GM18508 (cell line): ENCODE data around the gene PLAC1.

Source experiments
- ATAC-seq: cut with Tn5 transposase; IDR thresholded peaks from one replicate; pipeline ENCODE4 v1.9.1; 2021; ENCODE audit warnings: moderate number of reproducible peaks; ENCODE audit not compliant: insufficient read depth, unreplicated experiment

PLAC1 gene

DNA sequence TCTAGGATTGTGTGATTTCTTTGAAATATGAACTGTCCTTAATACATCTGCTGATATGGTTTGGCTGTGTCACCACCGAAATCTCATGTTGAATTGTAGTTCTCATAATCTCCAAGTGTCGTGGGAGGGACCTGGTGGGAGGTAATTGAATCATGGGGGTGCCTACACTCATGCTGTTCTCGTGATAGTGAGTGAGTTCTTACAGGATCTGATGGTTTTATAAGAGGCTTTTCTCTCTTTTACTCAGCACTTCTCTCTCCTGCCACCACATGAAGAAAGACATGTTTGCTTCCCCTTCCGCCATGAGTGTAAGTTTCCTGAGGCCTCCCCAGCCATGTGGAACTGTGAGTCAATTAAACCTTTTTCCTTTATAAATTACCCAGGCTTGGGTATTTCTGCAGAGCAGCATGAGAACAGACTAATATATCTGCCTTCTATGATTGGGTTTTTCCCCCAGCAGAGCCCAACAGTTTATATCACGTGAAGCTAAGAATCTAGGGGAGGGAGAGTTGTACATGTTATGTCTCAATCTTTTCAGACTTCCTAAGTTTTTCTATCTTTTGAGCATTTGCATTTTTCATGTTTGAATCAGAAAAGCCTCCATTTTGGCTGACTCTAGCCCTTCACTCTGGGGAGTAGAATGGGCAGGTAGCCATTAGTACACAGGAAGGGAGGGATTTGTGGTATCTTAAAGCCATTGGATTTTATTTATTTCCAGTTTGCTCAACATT lies 58.9 kb downstream of the PLAC1 start:
- ATAC-seq = no peak

DNA sequence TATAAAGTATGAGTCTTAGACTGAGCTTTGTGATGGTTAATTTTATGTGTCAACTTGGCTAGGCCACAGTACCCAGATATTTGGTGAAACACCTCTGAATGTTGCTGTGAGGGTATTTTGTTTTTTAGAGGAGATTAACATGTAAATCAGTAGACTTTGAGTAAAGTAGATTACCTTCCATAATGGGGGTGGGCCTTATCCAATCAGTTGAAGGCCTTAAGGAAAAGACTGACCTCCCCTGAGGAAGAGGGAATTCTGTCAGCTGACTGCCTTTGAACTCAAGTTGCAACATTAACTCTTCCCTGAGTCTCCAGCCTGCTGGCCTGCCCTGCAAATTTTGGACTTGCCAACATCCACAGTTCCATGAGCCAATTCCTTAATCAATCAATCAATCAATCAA lies 66.0 kb downstream of the PLAC1 start:
- no peak for ATAC-seq

DNA sequence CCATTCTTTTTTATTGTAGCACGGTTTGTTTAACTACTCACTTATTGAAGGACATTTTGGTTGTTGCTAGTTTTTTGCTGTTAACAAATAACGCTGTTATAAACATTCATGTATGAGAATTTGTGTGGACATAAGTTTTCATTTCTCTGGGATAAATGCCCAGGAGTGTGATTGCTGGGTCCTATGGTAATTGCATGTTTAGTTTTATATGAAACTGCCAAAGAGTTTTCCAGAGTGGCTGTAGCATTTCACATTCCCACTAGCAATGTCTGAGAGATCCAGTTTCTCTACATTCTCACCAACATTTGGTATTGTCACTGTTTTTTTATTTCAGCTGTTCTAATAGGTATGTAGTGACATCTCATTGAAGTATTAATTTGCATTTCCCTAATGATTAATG lies 66.8 kb downstream of the PLAC1 start:
- no peak for ATAC-seq

DNA sequence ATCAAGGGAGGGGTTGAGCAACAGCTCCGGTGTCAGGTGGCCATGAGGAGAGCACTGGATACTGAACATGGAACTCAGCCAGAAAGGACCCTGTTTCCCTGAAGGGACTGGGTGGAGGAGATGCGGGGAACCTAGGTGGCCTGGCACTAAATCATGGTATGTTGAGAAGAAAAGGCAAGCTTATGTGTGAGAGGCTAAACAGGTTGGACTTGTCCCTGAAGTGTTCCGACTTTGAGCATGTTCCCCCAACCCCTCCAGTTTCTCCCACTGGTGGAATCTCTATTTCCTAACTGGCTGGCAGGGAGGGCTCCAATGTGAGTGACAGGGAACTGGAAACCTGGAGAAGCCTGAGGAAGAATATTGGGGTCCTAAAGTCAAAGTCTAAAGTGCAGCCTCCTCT lies 69.5 kb downstream of the PLAC1 start:
- no peak for ATAC-seq

DNA sequence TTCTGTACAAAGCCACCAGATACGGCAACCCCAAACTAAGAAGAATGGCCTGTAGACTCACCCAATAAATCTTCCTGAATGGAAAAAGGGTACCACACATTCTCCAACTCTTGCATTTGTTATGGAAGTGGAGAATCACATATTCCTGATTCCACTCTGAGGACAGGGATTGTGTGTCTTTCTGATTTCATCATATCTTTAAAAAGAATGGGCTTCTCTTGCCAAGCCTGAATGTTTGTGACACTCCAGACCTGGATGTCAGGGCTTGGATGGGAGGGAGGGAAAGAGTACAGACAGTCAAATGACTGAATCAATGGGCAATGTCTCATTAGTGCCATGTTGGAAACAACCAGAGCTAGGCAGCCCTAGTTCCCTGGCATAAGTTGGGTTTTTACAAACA lies 77.4 kb downstream of the PLAC1 start:
- no peak for ATAC-seq

DNA sequence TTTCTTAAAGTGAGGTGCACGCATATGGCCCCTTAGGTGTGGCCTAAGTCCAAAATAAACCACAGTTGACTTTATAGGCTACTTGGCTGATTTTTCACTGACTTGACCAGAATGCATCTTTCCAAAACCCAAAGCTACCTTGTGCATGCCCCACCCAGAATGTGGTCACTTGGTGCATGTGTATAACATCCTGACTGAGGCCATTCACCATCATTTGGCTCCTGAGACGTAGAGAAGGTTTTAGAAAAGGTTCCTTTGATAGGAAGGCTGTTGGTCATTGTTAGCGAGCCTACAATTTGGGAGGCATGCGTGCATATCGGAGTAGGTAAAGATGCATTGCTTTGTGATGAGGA lies 84.6 kb downstream of the PLAC1 start:
- no peak for ATAC-seq

DNA sequence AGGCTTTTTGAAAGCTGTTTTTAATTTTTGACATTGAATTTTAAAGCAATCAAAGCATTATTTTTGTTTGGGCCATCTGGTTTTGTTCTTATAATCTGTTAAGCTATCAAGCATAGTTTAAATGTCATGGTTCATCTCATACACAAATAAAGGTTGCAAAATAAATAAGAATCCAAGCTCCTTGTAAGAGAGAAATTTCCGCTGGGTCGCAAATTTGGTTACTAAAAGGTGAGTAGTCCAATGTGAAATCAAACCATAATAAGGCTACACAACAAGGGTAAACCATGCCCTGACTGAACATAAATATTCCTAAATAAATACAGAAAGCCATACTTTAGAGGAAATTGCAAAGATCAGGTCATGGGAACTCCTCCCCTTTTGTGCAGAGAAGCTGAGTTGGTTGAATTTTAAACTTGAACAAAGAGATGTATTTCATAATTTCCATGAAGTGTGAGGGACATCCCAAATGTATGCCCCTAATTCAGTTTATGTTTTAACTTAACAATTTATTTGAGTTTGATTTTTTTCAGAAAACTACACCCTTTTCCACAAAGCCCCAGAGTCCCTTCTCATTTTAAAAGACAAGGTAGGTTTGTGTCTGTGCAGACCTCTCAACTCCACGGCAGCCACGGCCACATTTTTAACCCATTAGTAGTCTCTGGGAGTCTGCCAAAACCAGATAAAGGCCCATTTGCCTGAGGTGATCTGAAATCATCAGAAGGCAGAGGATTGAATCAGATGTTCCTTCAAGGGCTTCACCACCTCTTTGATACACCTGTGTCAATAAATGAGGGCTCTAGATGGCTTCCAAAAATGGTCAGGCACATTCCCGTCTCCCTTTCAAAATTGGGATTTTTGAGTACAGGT lies 85.2 kb downstream of the PLAC1 start:
- ATAC-seq = no peak

DNA sequence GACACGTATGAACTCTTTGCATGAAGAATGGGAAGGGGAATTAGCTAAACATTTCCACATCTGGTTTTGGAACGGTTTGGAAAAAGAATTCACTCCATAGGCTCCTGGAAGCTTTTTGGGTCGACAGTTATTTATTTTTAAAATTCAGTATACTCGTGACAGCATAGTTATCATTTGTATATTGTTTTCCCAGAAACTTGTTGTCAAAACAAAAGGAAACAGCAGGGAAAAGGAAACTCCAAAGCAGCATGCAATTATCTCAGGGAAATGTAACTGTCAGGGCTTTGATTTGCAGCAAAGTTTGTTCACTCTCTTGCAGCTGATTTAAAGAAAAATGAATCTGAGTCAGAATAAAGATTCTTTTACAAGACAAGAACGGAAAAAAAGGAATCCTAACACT lies 86.5 kb downstream of the PLAC1 start:
- ATAC-seq = no peak

DNA sequence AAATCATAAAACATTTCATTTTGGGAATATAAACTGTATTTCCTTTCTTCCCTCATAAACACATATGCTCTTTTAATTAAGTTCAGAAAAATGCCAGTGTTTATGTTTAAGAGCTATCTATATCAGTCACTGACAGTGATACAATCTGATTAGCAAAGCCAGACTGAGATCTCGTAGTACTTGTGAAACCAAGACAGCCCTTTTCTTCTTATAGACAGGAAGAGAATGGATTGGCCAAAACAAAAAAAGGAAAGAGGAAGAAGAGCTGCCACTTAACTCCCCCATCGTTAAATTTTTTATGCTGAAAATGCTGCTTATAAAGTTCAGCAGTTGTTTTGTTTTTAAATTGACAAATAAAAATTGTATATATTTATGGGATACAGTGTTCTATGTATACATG lies 87.4 kb downstream of the PLAC1 start:
- no peak for ATAC-seq

DNA sequence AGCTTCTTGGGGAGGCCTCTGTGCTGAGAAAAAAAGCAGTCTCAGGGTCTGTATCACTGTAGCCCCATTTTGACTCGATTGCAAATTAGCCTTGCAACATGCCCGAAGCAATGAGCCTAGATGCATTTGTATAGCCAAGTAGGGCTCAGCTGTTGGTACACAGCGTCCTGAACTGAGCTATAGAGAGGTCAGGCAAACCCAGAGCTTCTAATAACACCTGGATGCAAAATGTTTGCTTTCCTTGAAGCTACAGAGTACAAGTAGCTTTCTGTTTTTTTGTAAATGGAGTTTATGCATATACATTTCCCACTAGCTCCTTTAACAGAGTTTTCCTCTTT lies 87.8 kb downstream of the PLAC1 start:
- ATAC-seq = no peak

DNA sequence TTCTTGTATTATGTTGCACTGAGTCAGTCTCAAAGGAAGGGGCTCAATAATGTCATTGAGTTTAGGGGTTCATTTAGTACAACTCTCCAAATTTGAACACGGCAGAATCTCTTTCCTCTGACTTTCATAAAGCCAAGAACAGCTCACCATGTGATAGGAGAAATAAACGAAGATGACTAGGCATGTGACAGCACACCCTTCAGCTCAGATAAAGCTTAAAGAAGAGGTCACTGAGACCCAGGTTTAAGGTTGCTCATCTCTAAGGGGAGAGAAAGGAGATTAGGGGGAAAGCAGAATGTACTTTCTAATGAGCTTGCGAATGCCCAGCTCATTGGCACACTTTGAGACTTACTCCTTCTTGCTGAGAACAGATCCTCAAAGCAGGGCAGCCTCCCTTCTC lies 89.0 kb downstream of the PLAC1 start:
- ATAC-seq = no peak

DNA sequence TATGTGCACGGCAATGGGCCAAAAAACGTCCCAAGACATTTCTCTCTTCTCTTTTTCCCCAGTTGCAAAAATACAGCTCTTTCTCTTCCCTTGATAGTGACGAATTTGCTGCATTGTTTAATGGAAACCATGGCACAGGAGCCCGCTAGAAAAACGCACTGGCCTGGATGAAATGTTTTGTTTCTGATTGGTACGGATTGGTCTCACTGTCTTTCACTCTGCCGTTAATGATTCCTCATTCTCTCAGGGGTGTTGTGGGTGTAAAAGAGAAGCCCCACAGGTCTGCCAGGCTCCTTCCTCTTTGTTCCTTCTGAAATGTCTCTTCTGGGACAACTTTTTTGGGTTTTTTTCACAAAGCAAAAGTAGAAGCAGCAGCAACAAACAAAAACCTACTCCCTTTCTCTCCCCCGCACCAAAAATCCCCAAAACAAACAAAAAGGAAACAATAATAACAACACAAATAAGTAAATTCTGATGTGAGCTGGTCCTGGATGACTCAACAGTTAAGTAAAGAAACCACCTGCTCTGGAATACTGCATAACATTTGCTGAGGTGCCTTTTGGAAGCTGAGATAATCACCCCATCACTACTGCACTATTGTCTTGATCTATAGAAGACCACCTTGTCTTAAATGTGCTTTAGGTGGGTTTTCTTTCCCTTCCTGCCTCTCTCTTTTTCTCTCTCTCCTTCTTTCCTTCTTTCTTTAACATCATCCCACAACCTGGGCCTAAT lies 89.8 kb downstream of the PLAC1 start:
- ATAC-seq = no peak

DNA sequence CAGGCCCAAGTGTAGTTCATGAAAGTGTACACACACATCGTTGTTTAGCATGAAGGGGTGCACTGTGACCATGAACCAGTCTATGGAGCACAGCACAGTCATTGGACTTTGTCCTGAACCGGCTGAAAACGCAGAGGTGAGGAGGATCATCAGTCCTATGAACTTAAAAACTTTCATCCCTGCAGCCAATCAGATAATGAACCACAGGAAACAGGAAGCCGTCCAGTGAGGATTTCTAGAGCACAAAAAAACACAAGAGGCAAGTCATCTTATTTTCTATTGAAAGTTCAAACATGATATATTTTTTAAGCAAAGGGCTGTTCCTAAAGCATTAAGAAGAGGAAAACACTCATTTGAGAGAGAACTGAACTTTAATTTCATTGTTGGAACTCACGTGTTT lies 91.8 kb downstream of the PLAC1 start:
- ATAC-seq = no peak

DNA sequence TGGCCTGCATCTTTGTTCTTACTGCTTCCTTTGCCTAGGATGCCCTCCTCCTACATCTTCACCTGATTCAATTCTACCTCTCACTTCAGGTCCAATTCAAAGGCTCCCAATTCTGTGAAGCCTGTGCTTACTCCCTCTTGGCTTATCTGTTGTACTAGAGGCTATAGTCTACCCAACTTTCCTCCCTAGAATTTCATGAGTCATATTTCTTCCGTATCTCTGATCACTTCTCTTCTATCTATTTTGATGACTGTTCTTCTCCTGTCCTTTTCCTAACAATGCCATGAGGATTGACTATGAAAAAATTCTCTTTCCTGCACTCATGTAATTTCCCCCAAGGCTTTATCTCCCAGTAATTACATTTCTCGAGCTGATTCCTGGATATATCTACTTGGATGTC lies 96.3 kb downstream of the PLAC1 start:
- ATAC-seq = no peak

DNA sequence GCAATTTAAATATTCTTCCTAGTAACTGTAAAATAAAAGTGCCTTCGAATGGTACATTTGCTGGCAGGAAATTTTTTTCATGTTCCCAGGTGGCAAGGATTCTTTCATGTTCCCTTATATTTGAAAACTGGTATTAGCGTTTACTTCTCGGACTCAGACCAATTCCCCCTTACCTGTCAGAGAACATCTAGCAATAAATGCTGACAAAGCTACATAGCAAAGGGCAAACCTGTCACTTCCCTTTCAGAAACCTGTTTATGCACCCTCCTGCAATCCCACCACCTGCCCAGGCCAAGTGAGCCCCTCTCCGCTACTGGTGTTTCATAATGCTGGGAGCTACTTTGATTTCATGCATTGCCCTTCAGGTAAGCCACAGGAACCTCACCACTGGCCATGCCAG lies 100.1 kb downstream of the PLAC1 start:
- no peak for ATAC-seq

DNA sequence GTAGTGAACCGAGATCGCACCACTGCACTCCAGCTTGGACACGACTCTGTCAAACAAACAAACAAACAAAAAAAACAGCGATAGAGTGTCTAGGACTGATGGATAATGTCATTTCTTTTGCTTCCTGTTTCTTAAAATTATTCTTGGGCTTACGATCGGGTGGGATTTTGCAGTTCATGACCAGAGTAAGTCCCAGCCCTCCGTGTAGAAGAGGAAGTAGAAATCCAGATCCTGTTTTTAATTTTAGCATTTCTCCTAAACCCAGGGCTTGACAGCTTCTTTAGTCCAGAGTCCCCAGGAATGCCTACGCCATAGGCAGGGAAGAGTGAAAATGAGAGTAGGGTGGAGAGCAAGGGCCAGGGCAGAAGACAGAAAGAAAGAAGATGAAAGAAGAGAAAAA lies 104.0 kb downstream of the PLAC1 start:
- ATAC-seq = no peak

DNA sequence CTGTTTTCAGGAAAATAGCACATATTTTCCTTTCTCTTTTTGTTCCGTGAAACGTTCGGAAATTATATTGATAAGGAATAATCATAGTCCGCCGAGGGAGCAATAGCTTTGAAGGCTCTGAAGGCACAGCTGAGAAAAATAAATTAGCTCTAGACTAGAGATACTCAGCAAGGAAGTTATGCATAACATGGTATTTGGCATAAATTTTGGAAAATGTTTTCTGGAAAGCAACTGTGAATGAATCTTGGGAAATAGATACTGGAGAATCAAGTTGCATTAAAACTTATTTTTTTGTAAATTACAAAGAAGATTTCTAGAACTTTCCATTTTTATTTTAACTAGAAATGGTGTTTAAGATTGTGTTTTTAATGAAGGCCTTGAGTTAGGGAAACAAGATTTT lies 105.9 kb downstream of the PLAC1 start:
- no peak for ATAC-seq

DNA sequence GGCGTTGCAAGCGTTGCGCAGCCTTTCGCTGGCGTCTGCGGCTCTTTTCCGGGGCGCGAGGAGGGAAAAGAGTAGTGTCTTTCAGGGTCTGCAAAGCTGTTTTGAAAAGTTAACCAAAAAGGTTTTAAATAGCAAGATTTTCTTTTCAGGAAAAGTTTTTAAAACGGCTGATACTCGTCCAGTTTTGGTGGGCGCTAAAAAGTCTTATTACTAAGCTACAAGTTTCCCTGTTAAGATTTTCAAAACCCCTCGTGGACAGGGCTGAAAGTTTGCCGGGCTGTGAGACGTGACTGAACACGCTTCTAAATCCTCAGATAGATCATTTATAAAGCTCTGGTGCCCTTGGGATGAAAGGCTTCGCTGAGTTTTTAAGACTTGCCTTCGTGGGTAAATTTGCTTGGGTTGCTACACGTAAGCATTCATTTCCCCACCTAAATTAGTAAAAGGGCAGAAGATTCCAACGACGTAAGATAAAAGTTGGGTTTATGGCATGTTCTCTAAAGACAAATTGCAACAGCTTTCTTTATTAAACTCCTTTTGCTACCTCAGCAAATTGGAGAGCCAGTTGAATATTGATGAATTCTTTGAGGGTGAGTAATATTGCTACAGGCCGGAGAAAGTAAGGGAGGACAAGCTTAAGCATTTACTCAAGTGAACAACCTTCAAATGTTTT lies 106.8 kb downstream of the PLAC1 start:
- no peak for ATAC-seq

DNA sequence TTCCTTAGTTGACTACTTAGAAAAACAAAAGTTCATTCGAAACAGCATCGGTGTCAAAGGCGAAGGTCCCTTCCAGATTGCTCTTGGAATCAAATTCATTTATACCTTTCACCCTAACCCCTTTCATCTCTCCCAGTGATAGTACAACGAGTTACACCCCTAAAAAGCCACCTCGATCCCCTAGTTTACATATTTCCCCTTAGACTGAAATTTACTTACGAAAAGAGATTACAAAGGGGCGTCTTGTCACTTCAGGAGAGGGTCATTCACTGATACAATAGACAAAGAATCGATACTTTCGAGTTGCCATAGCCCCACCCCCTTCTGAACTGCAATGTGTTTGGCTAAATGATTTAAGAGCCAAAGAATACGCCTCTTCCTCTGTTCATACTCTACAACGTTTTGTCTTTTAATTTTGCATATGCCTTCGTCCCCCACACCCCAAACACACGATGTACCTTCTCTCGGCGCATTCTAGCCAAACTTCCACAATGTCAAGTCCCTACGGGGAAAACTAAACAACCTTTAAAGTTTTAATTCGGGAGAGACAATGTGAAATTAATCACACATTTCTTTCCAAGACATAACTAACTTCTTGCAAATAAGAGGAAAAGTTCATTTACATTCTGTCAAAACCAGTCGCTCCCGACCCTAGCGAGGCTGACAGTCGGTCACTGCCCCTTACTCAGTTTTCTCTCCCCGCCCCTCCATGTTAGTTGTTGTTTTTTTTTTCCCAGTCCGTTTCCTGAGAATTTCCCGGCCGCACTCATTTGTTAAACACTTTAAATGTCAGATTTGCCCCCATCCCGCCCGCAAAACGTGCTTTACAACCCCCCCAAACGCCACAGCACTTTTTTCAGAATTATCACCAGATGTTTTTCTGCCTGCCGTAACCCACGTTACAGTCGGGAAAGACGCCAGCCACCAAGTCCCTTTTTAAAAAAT lies 109.7 kb downstream of the PLAC1 start:
- no peak for ATAC-seq
